ENCODE measurements around the gene SCAMP4. TPM values are rescaled to one million over a fixed set of nuclear protein-coding genes. Genes with fewer than 3 reads are reported as not detected.
A peak's percentile ranks its signal among the peaks of the same experiment; 100 is the strongest.

SCAMP4 gene
- total RNA-seq, 6 donors from 2014 or later = 52.0 to 117 (median 75.3) TPM

DNA sequence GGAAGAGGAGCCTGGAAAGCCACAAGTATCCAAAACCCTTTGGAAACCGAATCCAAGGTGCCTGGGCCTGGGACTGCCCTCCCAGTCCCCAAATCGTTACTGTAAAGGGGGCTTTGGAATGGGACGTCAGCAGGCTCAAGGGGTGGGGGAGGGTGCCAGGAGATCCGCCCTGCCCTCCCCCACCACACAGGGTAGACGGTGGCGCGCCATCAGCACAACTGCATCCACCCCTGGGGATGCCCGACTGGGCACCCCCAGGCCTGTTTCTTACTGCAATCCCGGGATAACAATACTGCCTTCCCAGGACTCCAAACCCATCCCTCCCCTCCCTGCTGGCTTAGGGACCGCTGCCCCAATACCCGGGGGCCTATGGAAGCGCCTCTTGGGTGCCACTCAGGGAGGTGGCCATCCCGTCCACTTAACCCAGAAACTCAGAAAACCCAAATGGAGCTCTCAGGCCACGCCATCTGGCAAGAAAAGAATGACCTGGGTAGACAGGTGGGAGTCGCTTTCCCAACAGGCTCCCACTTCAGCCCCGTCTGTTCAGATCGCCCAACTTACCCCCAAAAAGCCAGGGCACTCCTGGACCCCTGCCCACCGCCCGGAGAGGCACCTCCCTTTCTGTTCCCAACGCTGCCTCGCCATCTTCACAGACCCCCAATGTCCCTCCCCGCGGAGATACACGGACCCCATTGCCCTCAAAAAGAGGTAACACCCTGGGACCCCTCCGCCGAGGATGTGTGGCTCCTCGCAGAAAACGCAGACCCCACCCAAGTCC, 44.2 kb upstream of the SCAMP4 start:
- Histone ChIP-seq H3K4me1 (peaks cover 57 to 77% (median 70%) of the 10 kb centered on the region in 4 donors), H3K4me3 (peak overlapping the region in 3 of 4 donors; percentile 71 to 98 (median 90))
- WGBS, 2 donors = 75 to 76% methylated on average over 18 to 28 of the region's 28 CpGs

GRCh38 chr19:1861599-1862031, 43.6 kb upstream of the SCAMP4 start:
- peak in 1 of 2 donors; percentile 50 for DNase-seq
- WGBS, 2 donors = 57 to 58% methylated on average over 22 to 23 of the region's 23 CpGs
- Histone ChIP-seq H3K4me1 (peaks cover 51 to 71% (median 64%) of the 10 kb centered on the region in 4 donors), H3K36me3 (no peaks in the 10 kb centered on the region), H3K4me3 (peak overlapping the region in 3 of 4 donors; percentile 71 to 98 (median 90)), H3K9me3 (no peaks in the 10 kb centered on the region), H3K27ac (peak overlapping the region; percentile 13 to 95 (median 41)), H3K27me3 (no peaks in the 10 kb centered on the region)
- ATAC-seq (ENCODE audit: low FRiP score in 2 of 2) = no peak
- TF ChIP-seq CTCF (IDR thresholded peaks at IDR 0.05) (no peak), EP300 (IDR thresholded peaks at IDR 0.05) (no peak), POLR2AphosphoS5 (IDR thresholded peaks at IDR 0.05) (no peak), POLR2A (IDR thresholded peaks at IDR 0.05) (no peak)

More for the DNA sequence above, 44.2 kb upstream of the SCAMP4 start:
- ATAC-seq (ENCODE audit: low FRiP score in 2 of 2) = no peak
- H3K27ac ChIP-seq = peak overlapping the region in 3 of 4 donors; percentile 13 to 95 (median 56)
- no peaks in the 10 kb centered on the region for H3K9me3 ChIP-seq
- no peaks in the 10 kb centered on the region for H3K36me3 ChIP-seq
- peak in 1 of 2 donors; percentile 51 for DNase-seq
- no peaks in the 10 kb centered on the region for H3K27me3 ChIP-seq
- TF ChIP-seq EP300 (IDR thresholded peaks at IDR 0.05) = no peak
- no peak for TF ChIP-seq POLR2AphosphoS5 (IDR thresholded peaks at IDR 0.05)
- TF ChIP-seq POLR2A (IDR thresholded peaks at IDR 0.05) = no peak
- no peak for TF ChIP-seq CTCF (IDR thresholded peaks at IDR 0.05)

DNA sequence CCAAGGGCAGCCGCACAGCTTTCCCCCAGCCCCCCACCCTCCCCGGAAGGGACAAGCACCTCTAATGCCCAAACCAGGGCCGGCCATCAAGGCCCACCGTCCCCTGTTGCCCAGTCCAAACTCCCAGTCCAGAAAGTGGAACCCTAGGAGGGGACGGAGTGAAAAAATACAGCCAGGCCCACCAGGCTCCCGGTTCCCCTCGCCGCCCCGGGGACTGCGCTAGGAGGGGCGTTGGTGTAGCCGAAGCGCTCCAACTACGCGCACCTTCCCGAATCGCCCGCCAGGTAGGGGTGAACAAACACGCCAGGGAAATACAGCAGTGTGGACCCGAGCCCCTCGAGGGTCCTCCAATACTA, 43.2 kb upstream of the SCAMP4 start:
- Histone ChIP-seq H3K4me1 (peaks cover 47 to 66% (median 61%) of the 10 kb centered on the region in 4 donors), H3K36me3 (no peaks in the 10 kb centered on the region), H3K27me3 (no peaks in the 10 kb centered on the region), H3K9me3 (no peaks in the 10 kb centered on the region), H3K27ac (peak overlapping the region; percentile 36 to 95 (median 47)), H3K4me3 (peak overlapping the region; percentile 70 to 98 (median 80))
- peak in 1 of 2 donors; percentile 79 for DNase-seq
- TF ChIP-seq EP300 (IDR thresholded peaks at IDR 0.05) (no peak), CTCF (IDR thresholded peaks at IDR 0.05) (no peak), POLR2A (IDR thresholded peaks at IDR 0.05) (no peak), POLR2AphosphoS5 (IDR thresholded peaks at IDR 0.05) (no peak)
- 7 to 16% methylated on average over 2 to 21 of the region's 21 CpGs for WGBS, 2 donors
- no peak for ATAC-seq (ENCODE audit: low FRiP score in 2 of 2)

- Histone ChIP-seq H3K4me1 (peaks cover 42 to 60% (median 54%) of the 10 kb centered on the region in 4 donors), H3K4me3 (peak overlapping the region; percentile 71 to 98 (median 94)), H3K36me3 (no peaks in the 10 kb centered on the region), H3K27ac (peak overlapping the region; percentile 69 to 95 (median 78)), H3K27me3 (no peaks in the 10 kb centered on the region), H3K9me3 (no peaks in the 10 kb centered on the region)
- 0 to 2% methylated on average over 35 to 45 of the region's 109 CpGs for WGBS, 2 donors
- peak in 1 of 6 experiments; percentile 24 for TF ChIP-seq CTCF (IDR thresholded peaks at IDR 0.05)
- no peak for TF ChIP-seq EP300 (IDR thresholded peaks at IDR 0.05)
- TF ChIP-seq POLR2A (IDR thresholded peaks at IDR 0.05) = no peak
- TF ChIP-seq POLR2AphosphoS5 (IDR thresholded peaks at IDR 0.05) = no peak
- ATAC-seq (ENCODE audit: low FRiP score in 2 of 2) (no peak), DNase-seq (peak in 1 of 2 donors; percentile 94)
Observed at GRCh38 chr19:1862424-1863327, 42.5 kb upstream of the SCAMP4 start.
